HCEC 1CT (cell line): ENCODE results near the gene ROBO1.

Experiments
- DNase-seq: peaks from one replicate; pipeline ENCODE4 v3.0.0-alpha.2; 2017

Gene ROBO1

DNA sequence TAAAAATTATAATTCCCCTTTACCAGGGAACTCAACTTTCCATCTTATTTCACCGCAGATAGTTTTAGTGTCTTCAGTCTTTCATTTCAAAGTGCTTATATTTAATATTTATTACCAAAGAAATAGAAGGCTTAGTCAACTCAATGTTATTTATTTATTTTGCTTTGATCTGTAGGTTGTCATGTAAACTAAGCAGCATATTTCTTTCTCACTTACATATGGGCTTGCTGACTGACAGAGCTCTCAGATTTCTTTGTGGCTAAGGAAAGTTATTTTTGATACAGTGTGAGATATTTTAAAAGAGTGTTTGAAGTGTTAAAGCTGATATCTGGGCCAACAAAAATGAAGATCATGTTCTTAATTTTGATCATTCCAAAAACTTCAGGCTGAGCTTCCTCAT is 331.4 kb downstream of the ROBO1 start:
- no peak for DNase-seq

DNA sequence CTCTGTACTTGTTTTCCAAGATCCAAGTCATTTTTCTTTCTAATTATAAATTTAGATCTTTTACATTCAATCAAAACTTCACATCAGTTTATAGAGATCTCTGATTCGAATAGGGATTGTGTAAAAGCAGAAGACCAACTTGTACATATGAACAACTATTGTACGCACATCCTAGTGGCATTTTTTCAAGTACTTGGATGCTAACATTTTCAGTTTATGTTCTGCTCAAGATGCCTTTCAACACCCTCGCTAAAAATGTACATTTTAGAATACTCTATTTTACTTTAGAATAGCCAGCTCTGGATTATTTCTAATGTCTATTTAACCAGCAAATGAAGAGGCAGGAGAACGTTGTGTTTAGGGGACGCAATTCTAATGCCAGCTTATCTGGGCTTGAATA is 340.7 kb downstream of the ROBO1 start:
- DNase-seq: no peak

GRCh38 chr3:79424811-79425210 is 343.0 kb downstream of the ROBO1 start:
- DNase-seq: no peak

DNA sequence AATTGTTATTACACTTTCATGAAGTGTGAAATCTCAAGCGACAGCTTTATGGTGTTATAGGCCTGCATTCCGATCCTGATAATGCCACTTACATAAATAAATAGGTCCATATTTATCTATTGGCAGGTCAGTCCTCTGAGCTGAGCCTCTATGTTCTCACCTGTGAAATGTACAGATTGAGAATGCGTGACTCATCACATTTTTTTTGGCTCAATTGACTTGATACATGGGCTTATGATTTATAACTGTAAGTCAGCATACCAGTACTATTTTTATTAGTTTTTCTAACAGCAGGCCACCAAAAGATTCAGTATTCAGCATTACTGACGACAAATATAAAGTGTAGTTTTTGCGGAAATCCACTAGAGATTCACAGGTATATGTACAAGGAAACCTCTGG is 344.4 kb downstream of the ROBO1 start:
- DNase-seq: no peak

DNA sequence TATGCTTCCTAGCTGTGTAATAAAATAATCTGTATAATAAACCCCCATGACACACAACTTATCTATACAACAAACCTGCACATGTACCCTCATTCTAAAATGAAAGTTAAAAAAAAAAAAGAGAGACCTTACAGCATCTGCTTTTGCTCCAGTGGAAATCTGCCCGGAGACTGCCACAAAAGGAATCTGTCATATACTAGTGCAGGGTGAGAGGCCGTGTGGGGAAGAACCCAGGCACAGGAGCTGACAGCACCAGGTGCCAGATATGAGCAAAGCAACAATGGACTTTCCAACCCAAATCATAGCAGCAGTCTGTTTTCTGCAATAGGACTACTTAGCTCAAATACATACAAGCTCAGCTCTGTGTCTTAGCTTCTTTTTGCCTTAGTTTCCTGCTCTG is 346.5 kb downstream of the ROBO1 start:
- no peak for DNase-seq

DNA sequence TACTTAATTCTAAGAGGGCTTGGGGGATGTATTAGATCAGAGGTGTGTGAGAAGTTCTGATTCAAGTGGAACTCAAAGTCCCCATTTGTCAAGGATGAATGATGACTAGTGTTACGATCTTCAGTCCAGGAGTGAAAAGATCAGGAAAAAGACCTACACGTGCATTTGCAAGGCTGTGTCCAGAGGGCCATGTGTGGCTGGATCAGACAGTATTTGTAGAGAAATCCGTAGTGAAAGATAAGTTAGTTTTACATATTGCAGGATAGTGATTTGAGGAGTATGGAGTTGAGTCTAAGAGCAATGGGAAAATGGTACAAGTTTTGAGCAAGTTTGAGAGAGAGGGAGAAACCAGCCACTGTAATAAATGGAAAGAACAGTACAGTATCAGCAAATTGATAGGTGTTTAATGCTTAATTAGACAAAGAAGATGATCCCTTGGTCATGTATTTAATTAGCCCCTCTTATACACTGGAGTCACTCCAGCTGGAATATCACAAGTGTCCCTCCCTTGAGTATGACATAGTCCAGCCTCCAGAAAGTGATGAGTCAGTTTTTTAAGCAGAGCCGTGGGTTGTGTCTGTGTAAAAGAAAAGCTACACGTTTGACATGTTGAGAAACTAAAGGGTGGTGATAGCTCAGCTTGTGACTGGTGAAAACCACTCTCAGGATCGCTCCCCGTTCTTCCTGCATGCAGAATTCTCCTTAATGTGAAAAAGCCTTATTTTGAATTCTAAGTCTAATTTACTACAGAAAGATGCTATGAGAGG is 348.8 kb downstream of the ROBO1 start:
- no peak for DNase-seq

DNA sequence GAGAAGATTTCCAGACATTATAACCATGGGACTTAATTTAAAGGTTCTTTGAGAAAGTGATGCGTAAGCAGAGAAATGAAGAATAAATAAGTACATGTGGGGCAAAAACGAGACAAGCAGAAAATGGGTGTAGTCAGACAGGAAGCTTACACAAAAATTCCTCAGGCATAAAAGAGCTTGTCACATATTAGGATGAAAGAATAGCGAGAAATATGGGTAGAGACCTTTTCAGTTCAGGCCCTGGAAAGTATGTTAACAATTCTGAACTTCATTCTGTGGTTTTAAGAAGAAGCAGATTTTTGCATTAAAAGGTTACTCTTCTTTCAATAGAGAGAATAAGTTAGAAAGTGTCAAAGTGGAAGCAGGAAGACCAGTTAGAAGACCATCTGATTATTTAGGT is 352.4 kb downstream of the ROBO1 start:
- DNase-seq: no peak

GRCh38 chr3:79414806-79415205 is 353.0 kb downstream of the ROBO1 start:
- DNase-seq: peak; percentile 26

DNA sequence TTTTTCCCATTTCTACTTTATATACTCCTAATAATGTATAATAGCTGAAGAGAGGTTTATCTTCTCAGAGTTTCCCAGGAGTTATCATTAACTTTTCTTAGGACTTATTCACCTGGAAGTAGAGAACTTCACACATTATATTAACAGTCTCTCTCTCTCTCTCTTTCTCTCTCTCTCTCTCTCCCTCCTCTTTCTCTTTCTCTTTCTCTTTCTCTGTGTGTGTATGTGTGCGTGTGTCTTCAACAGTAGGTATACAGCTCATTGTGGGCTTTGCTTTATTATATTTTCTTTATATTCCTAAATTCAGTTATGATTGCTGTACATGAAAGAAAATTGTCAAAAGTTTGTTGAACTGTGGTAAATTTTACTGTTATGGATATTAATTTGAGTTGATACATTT is 353.8 kb downstream of the ROBO1 start:
- no peak for DNase-seq

GRCh38 chr3:79412537-79412936 is 355.3 kb downstream of the ROBO1 start:
- no peak for DNase-seq

DNA sequence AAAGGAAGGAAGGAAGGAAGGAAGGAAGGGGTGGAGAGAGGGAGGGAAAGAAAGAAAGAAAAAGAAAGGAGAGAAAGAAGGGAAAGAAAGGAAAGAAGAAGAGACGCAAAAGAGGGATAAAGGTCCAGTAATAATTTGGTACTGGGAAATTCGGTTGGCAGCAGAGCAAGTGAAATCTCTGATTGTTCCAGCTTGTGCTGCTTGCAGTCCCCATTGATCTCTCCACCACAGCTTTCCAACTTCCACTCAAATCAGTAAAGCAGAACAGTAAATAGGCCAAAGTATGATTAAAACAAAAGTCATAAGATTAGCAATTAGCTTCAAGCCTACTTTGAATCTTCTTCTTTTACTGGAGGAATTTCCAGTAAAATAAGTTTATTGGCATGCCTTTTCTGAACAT is 357.2 kb downstream of the ROBO1 start:
- no peak for DNase-seq

- DNase-seq: no peak
Measured at GRCh38 chr3:79410136-79410535, 357.7 kb downstream of the ROBO1 start.

GRCh38 chr3:79406175-79406574 is 361.6 kb downstream of the ROBO1 start:
- DNase-seq: no peak

DNA sequence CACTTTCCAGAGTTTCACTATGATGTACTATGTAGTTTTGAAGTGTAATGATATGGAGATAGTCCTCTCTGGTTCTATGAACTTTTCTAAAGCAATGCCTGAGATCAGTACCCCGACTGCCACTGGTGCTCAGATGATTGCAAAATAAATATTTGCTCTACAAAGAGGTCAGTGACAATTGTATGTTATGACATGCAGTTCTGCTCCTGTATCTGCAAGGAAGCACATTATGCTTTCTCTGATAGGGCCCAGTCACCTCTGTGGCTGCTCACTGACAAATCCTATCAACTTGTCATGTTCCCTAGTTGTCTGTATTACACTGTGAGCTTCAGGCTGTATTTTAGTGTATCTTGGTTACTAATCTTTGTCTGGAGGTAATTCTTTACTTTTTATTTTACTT is 362.6 kb downstream of the ROBO1 start:
- no peak for DNase-seq

GRCh38 chr3:79396595-79396994 is 371.2 kb downstream of the ROBO1 start:
- no peak for DNase-seq

GRCh38 chr3:79392479-79392878 is 375.3 kb downstream of the ROBO1 start:
- no peak for DNase-seq

DNA sequence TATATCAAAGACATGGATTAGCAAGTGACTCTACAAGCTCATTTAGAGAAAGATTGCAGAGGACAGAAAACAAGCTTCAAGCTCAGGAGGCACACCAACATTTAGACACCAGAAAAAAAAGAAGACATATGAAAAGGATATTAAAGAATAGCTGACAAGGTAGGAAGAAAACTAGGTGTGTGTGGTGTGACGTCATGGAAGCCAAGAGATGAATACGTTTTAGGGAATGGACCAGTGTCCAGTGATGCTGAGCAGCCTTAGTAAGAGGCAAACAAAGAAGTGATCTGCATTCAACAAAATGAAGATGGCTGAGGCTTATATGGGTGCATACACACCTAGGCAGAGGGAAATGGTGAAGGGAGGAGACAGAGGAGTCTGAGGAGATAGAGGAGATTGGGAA is 377.4 kb downstream of the ROBO1 start:
- DNase-seq: no peak

GRCh38 chr3:79385211-79385610 is 382.6 kb downstream of the ROBO1 start:
- no peak for DNase-seq

GRCh38 chr3:79383402-79384012 is 384.3 kb downstream of the ROBO1 start:
- DNase-seq: peak; percentile 30

DNA sequence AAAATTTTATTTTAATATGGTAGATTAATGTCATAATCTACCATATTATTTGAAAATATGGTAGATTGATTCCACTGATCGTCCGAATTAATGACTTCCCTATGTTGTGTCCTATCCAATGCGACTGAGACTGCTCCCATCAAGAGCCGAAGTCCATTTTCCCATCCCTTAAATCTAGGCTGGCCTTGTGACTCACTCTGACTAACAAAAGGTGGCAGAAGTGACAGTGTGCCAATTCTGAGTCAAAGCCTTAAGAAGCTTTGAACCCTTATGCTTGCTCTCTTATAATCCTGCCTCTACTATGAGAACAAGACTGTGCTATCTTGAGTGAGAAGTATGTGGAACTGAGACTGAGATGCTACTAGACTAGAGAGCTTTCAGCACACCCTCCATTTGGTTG is 387.2 kb downstream of the ROBO1 start:
- DNase-seq: no peak

DNA sequence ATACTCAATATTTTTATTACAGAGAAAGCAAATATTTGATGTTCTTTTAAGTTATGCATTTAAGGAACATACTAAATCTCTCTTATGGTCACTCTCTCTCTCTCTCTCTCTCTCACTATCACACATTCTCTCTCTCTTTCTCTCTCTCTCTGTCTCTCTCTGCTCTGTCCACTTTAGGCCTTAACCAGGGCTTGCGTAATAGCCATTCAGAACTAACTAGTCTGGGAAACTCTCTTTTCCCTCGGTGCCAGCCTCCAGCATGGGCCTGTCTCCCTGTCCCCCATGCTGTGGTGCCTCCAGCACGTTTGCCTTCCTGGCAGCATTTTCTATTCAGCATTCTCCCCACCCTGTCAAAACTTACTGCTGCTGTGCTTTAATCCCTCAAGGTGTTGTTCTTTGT is 389.7 kb downstream of the ROBO1 start:
- DNase-seq: no peak

GRCh38 chr3:79369306-79369705 is 398.5 kb downstream of the ROBO1 start:
- peak; percentile 25 for DNase-seq

DNA sequence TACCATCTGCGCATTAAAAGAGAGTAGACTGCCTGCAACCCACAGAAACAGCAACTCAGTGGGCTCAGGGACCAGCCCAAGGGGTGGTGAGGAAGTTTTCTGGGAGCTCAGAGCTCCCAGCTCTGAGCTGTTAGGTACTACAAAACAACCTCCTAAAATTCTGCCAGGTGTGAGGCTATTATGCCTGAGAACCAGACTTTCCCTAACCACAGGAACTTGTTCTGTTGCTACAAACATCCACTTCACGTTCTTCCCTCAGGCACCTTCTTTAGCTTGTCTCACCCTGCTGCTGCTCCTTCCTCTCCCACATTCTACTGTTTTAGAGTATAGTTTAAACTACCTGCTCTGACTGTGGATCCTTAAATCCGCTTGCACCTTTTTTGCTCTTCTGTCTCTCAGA is 399.4 kb downstream of the ROBO1 start:
- DNase-seq: no peak

DNA sequence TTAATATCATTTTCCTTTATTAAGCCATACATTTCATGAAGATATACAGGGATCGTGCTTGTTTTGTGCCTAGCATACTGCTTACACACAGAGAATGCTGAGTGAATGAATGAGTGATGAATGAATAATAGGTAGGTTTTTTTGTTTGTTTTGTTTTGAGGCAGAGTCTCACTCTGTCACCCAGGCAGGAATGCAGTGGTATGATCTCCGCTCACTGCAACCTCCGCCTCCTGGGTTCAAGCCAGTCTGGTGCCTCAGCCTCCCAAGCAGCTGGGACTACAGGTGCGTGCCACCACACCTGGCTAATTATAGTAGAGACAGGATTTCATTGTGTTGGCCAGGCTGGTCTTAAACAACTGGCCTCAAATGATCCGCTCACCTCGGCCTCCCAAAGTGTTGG is 400.0 kb downstream of the ROBO1 start:
- no peak for DNase-seq

DNA sequence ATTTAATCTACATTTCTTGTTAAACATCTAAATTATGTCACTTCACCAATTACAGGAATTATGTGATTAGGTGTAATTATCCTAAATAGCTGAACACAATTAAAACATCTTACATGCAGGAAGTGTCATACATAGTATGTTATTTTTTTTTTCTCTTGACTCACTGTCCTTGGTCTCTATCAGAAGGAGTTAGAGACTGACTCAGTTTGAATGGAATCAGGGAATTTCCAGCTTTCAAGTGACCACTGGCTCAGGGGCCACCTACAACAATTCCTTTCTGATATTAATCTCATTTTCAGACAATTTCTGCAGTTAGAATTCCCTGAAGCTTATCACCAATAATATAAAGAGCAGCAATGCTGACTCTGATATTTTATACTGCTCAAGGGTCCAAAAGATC is 400.7 kb downstream of the ROBO1 start:
- DNase-seq: peak; percentile 38
